Ovary (tissue), 9 donors: ENCODE results near the gene TSPAN14. TPM values are rescaled to one million over a fixed set of nuclear protein-coding genes. Genes with fewer than 3 reads are reported as not detected.
"Not testable (repeated sequence)": the region's sequence is repeated elsewhere in the genome, so short reads cannot be mapped to it uniquely, and the experiment has no call there.

ENCODE experiments used
- DNase-seq, 5 donors: peaks; one replicate each; pipeline ENCODE4 v3.0.0-alpha.2; 2019 to 2020
- H3K27ac ChIP-seq, 2 donors: fragments of 200-600 bp; one replicate each; pipeline versions ENCODE4 v1.5.1 to v1.8.0; 2019 to 2022
- H3K27me3 ChIP-seq: fragments of 200-600 bp; one replicate; pipeline ENCODE4 v1.8.0; 2022
- H3K36me3 ChIP-seq: fragments of 200-600 bp; sonication (generic); one replicate; pipeline ENCODE4 v1.5.1; 2019
- H3K4me1 ChIP-seq: one replicate; pipeline ENCODE4 v1.8.1; 2013; ENCODE audit warnings: mild to moderate bottlenecking, moderate library complexity; ENCODE audit not compliant: insufficient read depth
- H3K4me3 ChIP-seq: fragments of 200-600 bp; sonication (generic); one replicate; pipeline ENCODE4 v1.5.1; 2017
- H3K9me3 ChIP-seq, 2 donors: fragments of 200-600 bp in 1 of 2; sonication (generic) in 1 of 2; one replicate each; pipeline versions ENCODE4 v1.5.1 to v1.8.1; 2013 to 2019; ENCODE audit warnings: mild to moderate bottlenecking in 1 of 2, moderate library complexity in 1 of 2
- CTCF ChIP-seq, 3 donors: fragments of 450-650 bp in 2 of 3; fragments of 200-600 bp in 1 of 3; IDR thresholded peaks; one replicate each; pipeline versions ENCODE4 v1.5.1 to v1.8.0; 2016 to 2022; ENCODE audit warnings: antibody characterized with exemption in 3 of 3, mild to moderate bottlenecking in 1 of 3
- EP300 ChIP-seq: sonication (generic); formaldehyde crosslinking; IDR thresholded peaks from one replicate; pipeline ENCODE4 v1.6.1; 2017; ENCODE audit warnings: antibody characterized with exemption
- POLR2A ChIP-seq: fragments of 450-650 bp; IDR thresholded peaks from one replicate; pipeline ENCODE4 v1.6.1; 2017; ENCODE audit warnings: antibody characterized with exemption, mild to moderate bottlenecking, moderate library complexity
- WGBS, 3 donors: extraction: QIAGEN DNeasy Blood & Tissue Kit in 1 of 3; methylation state at CpG; one replicate each; pipeline versions ENCODE4 v1.1.5 to v1.1.7; 2013 to 2017; 5-methylcytosine and 5-hydroxymethylcytosine counted together
- intact Hi-C, 4 donors: fragments of 100-400 bp; cut with DNase I; formaldehyde crosslinking; loops; one replicate each; pipeline versions ENCODE4 v1.11.0 to v1.15.1; 2022 to 2023
- polyA plus RNA-seq, 2 donors: library from polyadenylated mRNA; stranded (reverse); fragments of 200-250 nt in 1 of 2; fragments of 350-450 nt in 1 of 2; fragmentation: Illumina TruSeq in 1 of 2; extraction: RNeasy Lipid Tissue Mini Kit (QIAGEN cat#74804) in 1 of 2; gene quantifications; one replicate each; pipeline ENCODE4 v1.2.3, GENCODE V29; 2013 to 2014
- total RNA-seq, 7 donors: library from RNA; depleted of rRNA in 2 of 7; stranded (reverse); fragments of >200 nt in 2 of 7; fragmentation: NEBNext Ultra II Directional in 3 of 7; extraction: Animal tissue kit (Norgen Biotek cat#: 25700) in 3 of 7; gene quantifications; one replicate each; pipeline versions ENCODE4 v1.1.0 to v1.2.4, GENCODE V29; 2016 to 2023
- donor health status: DM: no; HTN: no; CAD: no; lungs with moderate emphysema.
- donor health status: DM: no; HTN: no; CAD: no.
- donor health status: Bipolar disorder and iron deficiency.
- donor health status: DM: yes; HTN: yes; CAD: no.
- donor health status: DM: no; HTN: no; CAD: no.
- donor health status: DM: yes; HTN: yes; CAD: no.

The TSPAN14 gene
- total and polyA plus RNA-seq, 9 donors: 35.4 to 103 (median 74.8) TPM

- intact Hi-C loops: no loop called here
- peaks cover 21% of the 10 kb centered on the region for H3K4me1 ChIP-seq
- no peaks in the 10 kb centered on the region for H3K9me3 ChIP-seq
- H3K4me3 ChIP-seq: no peak overlapping the region
- H3K27me3 ChIP-seq: no peaks in the 10 kb centered on the region
- WGBS, 3 donors: 43 to 52% (median 47%) methylated on average over 15 of the region's 15 CpGs
- DNase-seq: peak; percentile 84 to 93 (median 87)
- no peaks in the 10 kb centered on the region for H3K36me3 ChIP-seq
- TF ChIP-seq POLR2A (no peak), CTCF (IDR thresholded peaks at IDR 0.05) (no peak), EP300 (no peak)
- peak overlapping the region in 1 of 2 donors; percentile 30 for H3K27ac ChIP-seq
These were observed 37.5 kb upstream of the TSPAN14 start for GRCh38 chr10:80416479-80417098.

GRCh38 chr10:80417256-80417655 is 36.9 kb upstream of the TSPAN14 start:
- intact Hi-C loops, H3K36me3 ChIP-seq, H3K9me3 ChIP-seq, H3K27me3 ChIP-seq, H3K4me3 ChIP-seq, DNase-seq, H3K27ac ChIP-seq: not testable (repeated sequence)
- WGBS, 3 donors: 62 to 70% (median 63%) methylated on average over 6 of the region's 6 CpGs
- H3K4me1 ChIP-seq: peaks cover 20% of the 10 kb centered on the region

GRCh38 chr10:80421050-80421706 is 32.9 kb upstream of the TSPAN14 start:
- Histone ChIP-seq H3K27me3 (no peaks in the 10 kb centered on the region), H3K36me3 (no peaks in the 10 kb centered on the region), H3K4me1 (peaks cover 7% of the 10 kb centered on the region), H3K9me3 (no peaks in the 10 kb centered on the region), H3K4me3 (no peak overlapping the region), H3K27ac (no peak overlapping the region)
- WGBS, 3 donors: 66 to 85% (median 69%) methylated on average over 5 of the region's 5 CpGs
- no peak for DNase-seq
- intact Hi-C loops: no loop called here
- TF ChIP-seq CTCF (IDR thresholded peaks at IDR 0.05): no peak
- no peak for TF ChIP-seq EP300
- TF ChIP-seq POLR2A: no peak

GRCh38 chr10:80421707-80422536 is 32.2 kb upstream of the TSPAN14 start:
- no peaks in the 10 kb centered on the region for H3K9me3 ChIP-seq
- H3K36me3 ChIP-seq: no peaks in the 10 kb centered on the region
- WGBS, 3 donors: 77 to 83% (median 80%) methylated on average over 8 of the region's 8 CpGs
- H3K4me1 ChIP-seq: peaks cover 4% of the 10 kb centered on the region
- intact Hi-C loops: no loop called here
- H3K4me3 ChIP-seq: no peak overlapping the region
- no peaks in the 10 kb centered on the region for H3K27me3 ChIP-seq
- H3K27ac ChIP-seq: no peak overlapping the region
- DNase-seq: no peak
- no peak for TF ChIP-seq POLR2A
- no peak for TF ChIP-seq CTCF (IDR thresholded peaks at IDR 0.05)
- TF ChIP-seq EP300: no peak
